ENCODE data around the gene AGAP2. TPM values are rescaled to one million over a fixed set of nuclear protein-coding genes. Genes with fewer than 3 reads are reported as not detected.

Gene AGAP2
- total RNA-seq, 4 donors from 2014 or later = 0.29 to 6.3 (median 2.6) TPM

DNA sequence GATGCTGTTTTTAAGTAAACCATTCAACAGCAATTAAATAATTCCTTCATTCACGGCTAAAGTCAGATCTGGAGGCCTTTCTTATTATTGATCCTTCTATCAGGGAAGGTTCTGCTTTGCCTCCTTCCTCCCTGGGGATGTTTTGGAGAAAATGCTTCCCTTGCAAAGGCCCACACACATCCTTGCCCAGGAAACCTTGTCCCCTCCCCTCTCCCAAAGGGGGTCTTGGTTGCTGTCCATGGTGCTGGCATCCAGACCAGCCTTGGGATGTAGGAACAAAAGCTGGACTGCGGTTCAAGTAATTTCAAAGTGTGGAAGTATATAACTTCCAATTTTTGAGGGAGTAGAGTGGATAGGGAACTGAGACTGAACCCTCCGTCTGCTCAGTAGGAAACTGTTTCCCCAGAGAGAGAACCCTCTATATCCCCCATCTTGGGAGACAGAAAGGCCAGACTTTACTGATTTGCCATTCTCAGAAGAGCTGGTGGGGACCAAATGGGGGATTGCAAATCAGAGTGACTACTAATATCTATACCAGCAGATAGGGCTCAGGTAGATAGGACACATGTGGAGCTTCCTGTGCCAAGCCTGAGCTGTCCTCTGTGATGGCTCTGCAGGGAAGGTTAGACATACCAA lies 21.9 kb upstream of the AGAP2 start:
- no peak for TF ChIP-seq POLR2A (IDR thresholded peaks at IDR 0.05)
- TF ChIP-seq, protein P1, sequence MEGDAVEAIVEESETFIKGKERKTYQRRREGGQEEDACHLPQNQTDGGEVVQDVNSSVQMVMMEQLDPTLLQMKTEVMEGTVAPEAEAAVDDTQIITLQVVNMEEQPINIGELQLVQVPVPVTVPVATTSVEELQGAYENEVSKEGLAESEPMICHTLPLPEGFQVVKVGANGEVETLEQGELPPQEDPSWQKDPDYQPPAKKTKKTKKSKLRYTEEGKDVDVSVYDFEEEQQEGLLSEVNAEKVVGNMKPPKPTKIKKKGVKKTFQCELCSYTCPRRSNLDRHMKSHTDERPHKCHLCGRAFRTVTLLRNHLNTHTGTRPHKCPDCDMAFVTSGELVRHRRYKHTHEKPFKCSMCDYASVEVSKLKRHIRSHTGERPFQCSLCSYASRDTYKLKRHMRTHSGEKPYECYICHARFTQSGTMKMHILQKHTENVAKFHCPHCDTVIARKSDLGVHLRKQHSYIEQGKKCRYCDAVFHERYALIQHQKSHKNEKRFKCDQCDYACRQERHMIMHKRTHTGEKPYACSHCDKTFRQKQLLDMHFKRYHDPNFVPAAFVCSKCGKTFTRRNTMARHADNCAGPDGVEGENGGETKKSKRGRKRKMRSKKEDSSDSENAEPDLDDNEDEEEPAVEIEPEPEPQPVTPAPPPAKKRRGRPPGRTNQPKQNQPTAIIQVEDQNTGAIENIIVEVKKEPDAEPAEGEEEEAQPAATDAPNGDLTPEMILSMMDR (IDR thresholded peaks at IDR 0.05) = no peak
- DNase-seq = no peak
- H3K4me3 ChIP-seq = no peak overlapping the region
- no peaks in the 10 kb centered on the region for H3K9me3 ChIP-seq
- H3K4me1 ChIP-seq = peaks cover 0 to 15% of the 10 kb centered on the region in 2 donors
- intact Hi-C loops (cut with DNase I; ENCODE audit: low total_unique reads) = no loop called here
- H3K27me3 ChIP-seq = peaks cover 24 to 26% of the 10 kb centered on the region in 2 donors
- H3K27ac ChIP-seq = no peak overlapping the region
- no peaks in the 10 kb centered on the region for H3K36me3 ChIP-seq

DNA sequence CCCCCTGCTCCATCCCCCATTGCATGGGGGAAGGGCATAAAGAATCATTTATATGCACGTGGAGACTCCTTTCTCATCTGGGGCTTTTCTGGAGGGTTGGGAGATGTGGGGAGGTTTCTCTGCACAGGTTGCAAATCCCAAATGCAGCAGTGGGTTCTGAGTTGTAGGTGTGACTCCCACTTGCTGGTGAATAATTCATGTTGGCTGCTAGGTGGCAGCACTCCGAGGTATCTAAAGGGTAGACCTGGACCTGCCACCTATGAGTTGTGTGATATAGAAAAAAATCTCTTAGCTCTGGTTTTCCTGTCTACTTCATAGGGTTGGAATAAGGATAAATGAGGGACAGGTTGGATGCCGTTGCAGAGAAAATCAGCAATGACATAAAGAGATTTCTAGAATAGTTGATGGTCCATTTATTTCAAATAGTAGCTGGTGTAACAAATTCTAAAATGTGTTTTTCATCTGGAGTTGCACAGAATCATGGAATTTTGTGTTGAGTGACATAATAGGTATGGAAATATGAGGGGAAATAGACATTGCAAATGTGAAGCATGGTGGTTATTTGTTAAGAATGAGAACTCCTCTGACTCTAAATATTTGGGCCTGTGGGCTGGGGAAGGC lies 20.9 kb upstream of the AGAP2 start:
- H3K4me1 ChIP-seq = peaks cover 0 to 12% of the 10 kb centered on the region in 2 donors
- no peaks in the 10 kb centered on the region for H3K36me3 ChIP-seq
- no peak for TF ChIP-seq POLR2A (IDR thresholded peaks at IDR 0.05)
- TF ChIP-seq, protein P1 (IDR thresholded peaks at IDR 0.05) = no peak

DNA sequence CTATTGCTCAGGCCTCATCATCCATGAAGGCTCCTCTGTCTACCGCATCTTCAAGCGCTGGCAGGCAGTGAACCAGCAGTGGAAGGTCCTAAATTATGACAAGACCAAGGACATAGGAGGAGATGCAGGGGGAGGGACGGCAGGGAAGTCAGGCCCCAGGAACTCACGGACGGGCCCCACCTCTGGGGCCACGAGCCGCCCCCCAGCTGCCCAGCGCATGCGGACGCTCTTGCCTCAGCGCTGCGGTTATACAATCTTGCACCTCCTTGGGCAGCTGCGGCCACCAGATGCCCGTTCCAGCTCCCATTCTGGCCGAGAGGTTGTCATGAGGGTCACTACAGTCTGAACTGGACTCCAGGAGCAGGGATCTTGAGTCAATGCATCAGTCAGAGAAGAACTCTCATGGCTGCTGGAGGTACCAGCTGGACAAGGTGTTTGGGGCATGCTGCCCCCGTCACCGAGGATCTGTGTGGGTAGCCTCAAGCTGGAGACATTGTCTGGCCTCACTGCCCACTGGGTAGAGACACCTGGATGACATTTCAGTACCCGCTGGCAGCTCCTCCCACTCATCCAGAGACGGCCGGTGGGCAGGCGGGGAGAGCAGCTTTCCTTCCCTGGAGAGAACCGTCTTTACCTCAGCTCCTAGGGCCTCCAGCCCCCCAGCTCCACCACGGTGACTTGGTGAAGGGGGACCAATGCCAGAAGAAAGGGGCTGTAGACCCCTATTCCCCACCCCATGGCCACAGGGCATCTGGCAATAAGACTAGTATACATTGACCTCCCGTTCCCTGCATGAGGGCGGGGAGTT lies 20.2 kb upstream of the AGAP2 start:
- Histone ChIP-seq H3K27me3 (peaks cover 10 to 16% of the 10 kb centered on the region in 2 donors), H3K4me1 (peaks cover 0 to 14% of the 10 kb centered on the region in 2 donors), H3K4me3 (no peak overlapping the region), H3K9me3 (no peaks in the 10 kb centered on the region), H3K27ac (no peak overlapping the region), H3K36me3 (no peaks in the 10 kb centered on the region)
- DNase-seq = no peak
- TF ChIP-seq POLR2A (IDR thresholded peaks at IDR 0.05) = no peak
- TF ChIP-seq, protein P1 (IDR thresholded peaks at IDR 0.05) = no peak
- intact Hi-C loops (cut with DNase I; ENCODE audit: low total_unique reads) = no loop called here

More for the DNA sequence above, 20.9 kb upstream of the AGAP2 start:
- no peak overlapping the region for H3K4me3 ChIP-seq
- intact Hi-C loops (cut with DNase I; ENCODE audit: low total_unique reads) = no loop called here
- H3K27ac ChIP-seq = no peak overlapping the region
- H3K9me3 ChIP-seq = no peaks in the 10 kb centered on the region
- peaks cover 15 to 23% of the 10 kb centered on the region in 2 donors for H3K27me3 ChIP-seq
- DNase-seq = no peak

DNA sequence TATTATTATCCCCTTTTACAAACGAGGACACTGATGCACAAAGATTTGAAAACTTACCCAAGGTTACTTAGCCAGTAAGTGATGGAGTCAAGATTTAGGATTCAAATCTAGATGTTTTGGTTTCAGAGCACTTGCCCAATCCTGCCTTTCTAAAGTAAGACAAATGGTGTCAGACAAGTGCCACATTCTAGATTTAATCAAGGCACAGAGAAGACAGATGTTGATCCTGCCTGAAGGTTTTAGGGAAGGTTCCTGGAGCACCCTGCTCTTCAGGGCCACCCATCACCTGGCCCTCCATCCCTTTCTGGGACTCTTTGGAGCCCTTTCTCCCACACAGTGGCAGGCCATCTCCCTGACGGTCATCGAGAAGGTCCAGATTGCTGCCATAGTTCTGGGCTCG lies 19.2 kb upstream of the AGAP2 start:
- H3K27me3 ChIP-seq = peaks cover 1 to 6% of the 10 kb centered on the region in 2 donors
- no peak overlapping the region for H3K4me3 ChIP-seq
- H3K9me3 ChIP-seq = no peaks in the 10 kb centered on the region
- intact Hi-C loops (cut with DNase I; ENCODE audit: low total_unique reads) = no loop called here
- H3K4me1 ChIP-seq = peaks cover 0 to 16% of the 10 kb centered on the region in 2 donors
- TF ChIP-seq POLR2A (IDR thresholded peaks at IDR 0.05) = no peak
- TF ChIP-seq, protein P1 (IDR thresholded peaks at IDR 0.05) = no peak
- DNase-seq = no peak
- no peaks in the 10 kb centered on the region for H3K36me3 ChIP-seq
- no peak overlapping the region for H3K27ac ChIP-seq
